Measurements from ENCODE around the gene ARVCF. TPM values are rescaled to one million over a fixed set of nuclear protein-coding genes. Genes with fewer than 3 reads are reported as not detected.
A peak's percentile ranks its signal among the peaks of the same experiment; 100 is the strongest.

Gene ARVCF
- total RNA-seq, 1 experiment from 2014 or later, result 8.2 TPM

DNA sequence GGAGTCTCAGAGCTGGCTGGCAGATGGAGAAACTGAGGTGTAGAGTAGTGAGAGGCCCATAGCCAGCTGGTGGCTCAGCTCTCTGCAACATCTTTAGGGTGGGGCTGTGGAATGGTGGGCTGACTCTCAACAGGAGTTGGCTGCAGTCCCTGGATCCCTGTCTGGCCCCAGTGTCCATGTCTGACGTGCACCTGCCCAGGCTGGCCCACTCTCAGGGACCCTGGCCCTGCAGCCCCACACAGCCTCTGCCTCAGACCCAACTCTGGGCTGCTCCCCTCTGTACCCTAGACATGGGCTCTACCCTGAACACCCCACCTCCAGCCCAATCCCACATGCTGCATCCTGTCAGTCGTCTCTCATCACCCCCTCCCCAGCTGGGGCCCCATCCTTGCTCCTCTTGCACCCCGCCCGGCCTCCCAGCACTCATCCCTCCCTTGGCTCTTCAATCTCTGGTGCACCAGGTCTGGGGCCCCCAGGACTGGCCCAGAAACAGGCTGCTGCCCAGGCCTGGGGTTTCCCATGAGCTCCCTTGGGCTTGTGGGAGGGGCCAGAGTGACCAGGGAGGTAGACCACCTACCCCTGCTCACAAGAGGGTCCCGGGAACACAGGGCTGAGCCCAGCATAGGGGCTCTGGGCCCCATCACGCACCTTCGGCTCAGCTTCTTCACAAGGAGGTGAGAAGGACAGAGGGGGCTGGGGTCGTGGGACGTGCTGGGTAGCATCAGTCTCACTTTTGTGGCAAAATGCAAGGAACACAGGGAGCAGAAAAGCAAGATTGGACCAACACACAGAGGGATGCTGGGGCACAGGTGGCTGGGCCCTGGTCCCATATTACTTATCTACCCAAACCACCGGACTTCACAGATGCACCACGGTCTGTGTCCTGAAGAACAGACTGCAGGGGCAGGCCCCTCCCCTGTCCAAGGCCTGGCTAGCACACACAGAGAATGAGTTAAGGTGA lies 31.5 kb downstream of the ARVCF start:
- BruUV-seq (replicated peaks), result TSS peak; percentile 67
- peaks cover 12% of the 10 kb centered on the region; the same call in 1 of the 2 replicates for H3K4me1 ChIP-seq (ENCODE audit: control insufficient read depth, insufficient read depth, low read length)
- in situ Hi-C loops (cut with HindIII; ENCODE audit: low pct_unique_long_range_greater_than_20kb, low sequenced_read_pairs) (no loop called here), intact Hi-C loops (cut with micrococcal nuclease; ENCODE audit: unreplicated experiment) (no loop called here)
- no peak for DNase-seq (ENCODE audit: low read depth, low spot score)
- no peak overlapping the region for H3K27ac ChIP-seq (ENCODE audit: low read length)
- no peak for ATAC-seq
- TF ChIP-seq, protein P1, sequence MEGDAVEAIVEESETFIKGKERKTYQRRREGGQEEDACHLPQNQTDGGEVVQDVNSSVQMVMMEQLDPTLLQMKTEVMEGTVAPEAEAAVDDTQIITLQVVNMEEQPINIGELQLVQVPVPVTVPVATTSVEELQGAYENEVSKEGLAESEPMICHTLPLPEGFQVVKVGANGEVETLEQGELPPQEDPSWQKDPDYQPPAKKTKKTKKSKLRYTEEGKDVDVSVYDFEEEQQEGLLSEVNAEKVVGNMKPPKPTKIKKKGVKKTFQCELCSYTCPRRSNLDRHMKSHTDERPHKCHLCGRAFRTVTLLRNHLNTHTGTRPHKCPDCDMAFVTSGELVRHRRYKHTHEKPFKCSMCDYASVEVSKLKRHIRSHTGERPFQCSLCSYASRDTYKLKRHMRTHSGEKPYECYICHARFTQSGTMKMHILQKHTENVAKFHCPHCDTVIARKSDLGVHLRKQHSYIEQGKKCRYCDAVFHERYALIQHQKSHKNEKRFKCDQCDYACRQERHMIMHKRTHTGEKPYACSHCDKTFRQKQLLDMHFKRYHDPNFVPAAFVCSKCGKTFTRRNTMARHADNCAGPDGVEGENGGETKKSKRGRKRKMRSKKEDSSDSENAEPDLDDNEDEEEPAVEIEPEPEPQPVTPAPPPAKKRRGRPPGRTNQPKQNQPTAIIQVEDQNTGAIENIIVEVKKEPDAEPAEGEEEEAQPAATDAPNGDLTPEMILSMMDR (IDR thresholded peaks at IDR 0.05), result no peak
- TF ChIP-seq POLR2AphosphoS5 (IDR thresholded peaks at IDR 0.05; ENCODE audit: low read depth, low read length) (no peak), SIN3A (IDR thresholded peaks at IDR 0.05; ENCODE audit: borderline replicate concordance, insufficient read depth, low read depth, low read length) (no peak), TCF7L2 (IDR thresholded peaks at IDR 0.05; ENCODE audit: low read depth, low read length) (no peak)
- TF ChIP-seq, protein P2, sequence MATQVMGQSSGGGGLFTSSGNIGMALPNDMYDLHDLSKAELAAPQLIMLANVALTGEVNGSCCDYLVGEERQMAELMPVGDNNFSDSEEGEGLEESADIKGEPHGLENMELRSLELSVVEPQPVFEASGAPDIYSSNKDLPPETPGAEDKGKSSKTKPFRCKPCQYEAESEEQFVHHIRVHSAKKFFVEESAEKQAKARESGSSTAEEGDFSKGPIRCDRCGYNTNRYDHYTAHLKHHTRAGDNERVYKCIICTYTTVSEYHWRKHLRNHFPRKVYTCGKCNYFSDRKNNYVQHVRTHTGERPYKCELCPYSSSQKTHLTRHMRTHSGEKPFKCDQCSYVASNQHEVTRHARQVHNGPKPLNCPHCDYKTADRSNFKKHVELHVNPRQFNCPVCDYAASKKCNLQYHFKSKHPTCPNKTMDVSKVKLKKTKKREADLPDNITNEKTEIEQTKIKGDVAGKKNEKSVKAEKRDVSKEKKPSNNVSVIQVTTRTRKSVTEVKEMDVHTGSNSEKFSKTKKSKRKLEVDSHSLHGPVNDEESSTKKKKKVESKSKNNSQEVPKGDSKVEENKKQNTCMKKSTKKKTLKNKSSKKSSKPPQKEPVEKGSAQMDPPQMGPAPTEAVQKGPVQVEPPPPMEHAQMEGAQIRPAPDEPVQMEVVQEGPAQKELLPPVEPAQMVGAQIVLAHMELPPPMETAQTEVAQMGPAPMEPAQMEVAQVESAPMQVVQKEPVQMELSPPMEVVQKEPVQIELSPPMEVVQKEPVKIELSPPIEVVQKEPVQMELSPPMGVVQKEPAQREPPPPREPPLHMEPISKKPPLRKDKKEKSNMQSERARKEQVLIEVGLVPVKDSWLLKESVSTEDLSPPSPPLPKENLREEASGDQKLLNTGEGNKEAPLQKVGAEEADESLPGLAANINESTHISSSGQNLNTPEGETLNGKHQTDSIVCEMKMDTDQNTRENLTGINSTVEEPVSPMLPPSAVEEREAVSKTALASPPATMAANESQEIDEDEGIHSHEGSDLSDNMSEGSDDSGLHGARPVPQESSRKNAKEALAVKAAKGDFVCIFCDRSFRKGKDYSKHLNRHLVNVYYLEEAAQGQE (IDR thresholded peaks at IDR 0.05; ENCODE audit: insufficient read depth in 1 of 2, low read depth in 2 of 2, low read length in 1 of 2), result no peak
- ChIA-PET POLR2A (no interaction called here), CTCF (interaction anchor here (1.5 kb wide), 1 partner anchor 29 kb away, joined by 3 read pairs; no protein-coding TSS in a partner anchor)
- no peak overlapping the region for H3K4me3 ChIP-seq (ENCODE audit: low read depth in 2 of 2, low read length in 2 of 2)
- no peaks in the 10 kb centered on the region for H3K36me3 ChIP-seq (ENCODE audit: control insufficient read depth, insufficient read depth, low read length)
- H3K9me3 ChIP-seq (ENCODE audit: control insufficient read depth, insufficient read depth, low read depth, low read length), result no peaks in the 10 kb centered on the region
- H3K27me3 ChIP-seq (ENCODE audit: control insufficient read depth, insufficient read depth, low read length), result no peaks in the 10 kb centered on the region

DNA sequence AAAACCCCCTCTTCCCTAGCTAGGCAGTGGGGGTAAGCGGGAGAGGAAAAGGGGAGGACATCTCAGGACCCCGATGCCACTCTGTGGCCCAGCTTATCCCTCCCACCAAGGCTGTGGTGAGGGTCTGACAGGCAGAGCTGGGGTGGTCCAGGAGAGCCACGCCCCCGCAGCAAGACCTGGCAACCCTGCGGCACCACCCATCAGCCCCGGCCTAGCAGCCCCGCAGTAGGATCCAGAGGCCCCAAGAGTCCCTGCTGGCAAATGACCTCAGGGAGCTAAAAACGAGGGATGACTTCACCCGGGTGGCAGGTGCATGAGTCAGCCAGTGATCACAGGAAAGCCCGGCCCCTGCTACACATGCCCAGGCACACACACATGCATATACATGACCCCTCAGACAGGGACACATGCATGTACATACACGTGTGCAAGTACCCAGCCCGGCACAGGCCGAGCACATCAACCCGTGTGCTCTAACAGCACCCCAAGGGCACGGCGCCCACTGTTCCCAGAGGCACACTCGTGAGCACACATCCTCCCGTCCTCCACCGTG lies 32.3 kb downstream of the ARVCF start:
- peak; percentile 64 for DNase-seq (ENCODE audit: low read depth, low spot score)
- Histone ChIP-seq H3K9me3 (ENCODE audit: control insufficient read depth, insufficient read depth, low read depth, low read length) (no peaks in the 10 kb centered on the region), H3K27me3 (ENCODE audit: control insufficient read depth, insufficient read depth, low read length) (no peaks in the 10 kb centered on the region), H3K36me3 (ENCODE audit: control insufficient read depth, insufficient read depth, low read length) (no peaks in the 10 kb centered on the region), H3K4me1 (ENCODE audit: control insufficient read depth, insufficient read depth, low read length) (peaks cover 12% of the 10 kb centered on the region; the same call in 1 of the 2 replicates), H3K4me3 (ENCODE audit: low read depth in 2 of 2, low read length in 2 of 2) (no peak overlapping the region), H3K27ac (ENCODE audit: low read length) (no peak overlapping the region)
- intact Hi-C loops (cut with micrococcal nuclease; ENCODE audit: unreplicated experiment) (no loop called here), in situ Hi-C loops (cut with HindIII; ENCODE audit: low pct_unique_long_range_greater_than_20kb, low sequenced_read_pairs) (no loop called here)
- CTCF ChIA-PET, result interaction anchor here (1.5 kb wide), 1 partner anchor 30 kb away, joined by 3 read pairs; no protein-coding TSS in a partner anchor
- no TSS peak for BruUV-seq (replicated peaks)
- ATAC-seq, result peak; percentile 61
- TF ChIP-seq SIN3A (IDR thresholded peaks at IDR 0.05; ENCODE audit: borderline replicate concordance, insufficient read depth, low read depth, low read length), result no peak
- no peak for TF ChIP-seq TCF7L2 (IDR thresholded peaks at IDR 0.05; ENCODE audit: low read depth, low read length)
- TF ChIP-seq, protein P2 (IDR thresholded peaks at IDR 0.05; ENCODE audit: insufficient read depth in 1 of 2, low read depth in 2 of 2, low read length in 1 of 2), result no peak
- no peak for TF ChIP-seq POLR2AphosphoS5 (IDR thresholded peaks at IDR 0.05; ENCODE audit: low read depth, low read length)
- TF ChIP-seq, protein P1 (IDR thresholded peaks at IDR 0.05), result no peak
- POLR2A ChIA-PET, result no interaction called here

Measured in Panc1 (cell line).